IMR-90 (cell line): ENCODE results near the gene PDZD2. TPM values are rescaled to one million over a fixed set of nuclear protein-coding genes. Genes with fewer than 3 reads are reported as not detected.

Experiments
- ATAC-seq: fragments of 200-7000 bp; cut with Tn5 transposase; 2 replicates; pipeline ENCODE4 v1.9.1; 2020; ENCODE audit warnings: low read depth, mild to moderate bottlenecking, moderate library complexity
- BruUV-seq: library from RNA; stranded (reverse); fragments of 400-500 nt; replicated peaks from 2 replicates; lab custom pipeline; 2021; lab: Mats Ljungman, UMichigan
- CTCF ChIA-PET: fragments of 300-600 bp; formaldehyde crosslinking; extraction: SDS; loops from one replicate; lab custom pipeline; 2021; ENCODE audit warnings: antibody characterized with exemption; lab: Yijun Ruan, JAX
- POLR2A ChIA-PET: fragments of 300-600 bp; sonication (Branson Sonifier 250); formaldehyde crosslinking; loops from one replicate; lab custom pipeline; 2022; ENCODE audit warnings: antibody characterized with exemption; ENCODE audit not compliant: unreplicated experiment; lab: Charles Lee
- DNase-seq: peaks from one replicate; pipeline ENCODE4 v3.0.0; 2013
- H2AFZ ChIP-seq: replicated peaks from 2 replicates; pipeline ENCODE3; 2013; ENCODE audit warnings: low read length, mild to moderate bottlenecking; ENCODE audit not compliant: poor library complexity
- H2AK5ac ChIP-seq: 2 replicates; pipeline ENCODE4 v1.6.1; 2013; ENCODE audit warnings: low read depth, low read length, inconsistent platforms
- H2AK9ac ChIP-seq: replicated peaks from 2 replicates; pipeline ENCODE3; 2013; ENCODE audit warnings: mild to moderate bottlenecking, low read depth, low read length, moderate library complexity; ENCODE audit not compliant: poor library complexity
- H2BK120ac ChIP-seq: 2 replicates; pipeline ENCODE4 v1.6.1; 2013; ENCODE audit warnings: low read depth, low read length, inconsistent platforms
- H2BK15ac ChIP-seq: 3 replicates; pipeline ENCODE4 v1.6.1; 2013; ENCODE audit warnings: low read depth, low read length, inconsistent platforms
- H2BK20ac ChIP-seq: 2 replicates; pipeline ENCODE4 v1.6.1; 2013; ENCODE audit warnings: low read depth, mild to moderate bottlenecking, inconsistent platforms, low read length, moderate library complexity
- H2BK5ac ChIP-seq: 2 replicates; pipeline ENCODE4 v1.6.1; 2013; ENCODE audit warnings: mild to moderate bottlenecking, low read depth, low read length, inconsistent platforms; ENCODE audit not compliant: poor library complexity, severe bottlenecking
- H3K14ac ChIP-seq: replicated peaks from 2 replicates; pipeline ENCODE4 v1.6.1; 2013; ENCODE audit warnings: low read depth, low read length, inconsistent platforms
- H3K18ac ChIP-seq: 2 replicates; pipeline ENCODE4 v1.6.1; 2013; ENCODE audit warnings: low read depth, low read length, control low read depth
- H3K23ac ChIP-seq: 2 replicates; pipeline ENCODE4 v1.6.1; 2013; ENCODE audit warnings: low read depth, low read length, inconsistent platforms
- H3K27ac ChIP-seq: 2 replicates; pipeline ENCODE4 v1.5.1; 2013; ENCODE audit warnings: mild to moderate bottlenecking, control low read depth, low read length; ENCODE audit not compliant: insufficient read depth
- H3K27me3 ChIP-seq: 2 replicates; pipeline ENCODE4 v1.6.1; 2013; ENCODE audit warnings: low read length; ENCODE audit not compliant: control insufficient read depth, insufficient read depth
- H3K36me3 ChIP-seq: 2 replicates; pipeline ENCODE4 v1.6.1; 2013; ENCODE audit warnings: low read length, mixed read lengths; ENCODE audit not compliant: control insufficient read depth, insufficient read depth
- H3K4ac ChIP-seq: 2 replicates; pipeline ENCODE4 v1.6.1; 2013; ENCODE audit warnings: low read depth, low read length, inconsistent platforms
- H3K4me1 ChIP-seq: 2 replicates; pipeline ENCODE4 v1.6.1; 2013; ENCODE audit warnings: low read length, mixed read lengths; ENCODE audit not compliant: control insufficient read depth, insufficient read depth
- H3K4me2 ChIP-seq: 2 replicates; pipeline ENCODE4 v1.6.1; 2013; ENCODE audit warnings: low read depth, mild to moderate bottlenecking, control low read depth, low read length, moderate library complexity
- H3K4me3 ChIP-seq: 2 replicates; pipeline ENCODE4 v1.5.1; 2013; ENCODE audit warnings: low read depth, mild to moderate bottlenecking, control low read depth, low read length, moderate library complexity; ENCODE audit not compliant: insufficient read depth
- H3K56ac ChIP-seq: 2 replicates; pipeline ENCODE4 v1.6.1; 2013; ENCODE audit warnings: low read length, inconsistent platforms; ENCODE audit not compliant: insufficient read depth; ENCODE audit errors: extremely low read depth
- H3K79me1 ChIP-seq, 2 experiments: 2 replicates each; pipeline ENCODE4 v1.6.1; 2013; ENCODE audit warnings: low read length in 2 of 2, inconsistent platforms in 1 of 2, low read depth in 1 of 2
- H3K9ac ChIP-seq: 2 replicates; pipeline ENCODE4 v1.6.1; 2013; ENCODE audit warnings: low read depth, low read length, control low read depth
- H3K9me1 ChIP-seq: 2 replicates; pipeline ENCODE4 v1.6.1; 2013; ENCODE audit warnings: low read length, inconsistent platforms; ENCODE audit not compliant: insufficient read depth
- H3K9me3 ChIP-seq: 2 replicates; pipeline ENCODE4 v1.6.1; 2013; ENCODE audit warnings: low read length; ENCODE audit not compliant: control insufficient read depth, insufficient read depth
- H4K20me1 ChIP-seq: 2 replicates; pipeline ENCODE4 v1.6.1; 2013; ENCODE audit warnings: low read length, inconsistent platforms; ENCODE audit not compliant: insufficient read depth
- H4K5ac ChIP-seq: 2 replicates; pipeline ENCODE4 v1.6.1; 2013; ENCODE audit warnings: mild to moderate bottlenecking, low read depth, low read length, control low read depth
- H4K8ac ChIP-seq, 2 experiments: 2 replicates each; pipeline ENCODE4 v1.6.1; 2013; ENCODE audit warnings: low read depth in 2 of 2, low read length in 2 of 2, control low read depth in 1 of 2, inconsistent platforms in 1 of 2
- H4K91ac ChIP-seq: 2 replicates; pipeline ENCODE4 v1.6.1; 2013; ENCODE audit warnings: low read depth, low read length, inconsistent platforms; ENCODE audit not compliant: insufficient read depth
- BHLHE40 ChIP-seq: fragments of 150-350 bp; IDR thresholded peaks from 2 replicates; pipeline ENCODE4 v1.6.1; 2016; ENCODE audit warnings: mild to moderate bottlenecking, low read depth, low read length
- CEBPB ChIP-seq: IDR thresholded peaks from 2 replicates; pipeline ENCODE4 v1.6.1; 2012; ENCODE audit warnings: low read depth, low read length, improper control_type of control experiment
- SMC3 ChIP-seq: fragments of 150-350 bp; IDR thresholded peaks from 2 replicates; pipeline ENCODE4 v1.6.1; 2016; ENCODE audit warnings: low read depth, mild to moderate bottlenecking, antibody characterized with exemption, low read length, moderate library complexity
- WGBS, 2 experiments: methylation state at CpG; one replicate each; pipeline versions ENCODE4 v1.1.5 to v1.1.7; 2013; ENCODE audit warnings: missing lambda C conversion rate in 2 of 2; ENCODE audit not compliant: insufficient read length in 1 of 2; ENCODE audit errors: extremely low coverage in 2 of 2; 5-methylcytosine and 5-hydroxymethylcytosine counted together
- dilution Hi-C: fragments of 300-500 bp; cut with HindIII; formaldehyde crosslinking; loops from one replicate; pipeline ENCODE4 v1.14.3; 2018; ENCODE audit warnings: low sequenced_read_pairs; ENCODE audit not compliant: unreplicated experiment
- in situ Hi-C: fragments of 300-500 bp; cut with MboI; formaldehyde crosslinking; loops from 3 replicates; pipeline ENCODE4 v1.14.3; 2019; ENCODE audit warnings: low sequenced_read_pairs, inconsistent platforms, mixed read lengths
- intact Hi-C: fragments of 100-400 bp; cut with micrococcal nuclease; formaldehyde crosslinking; loops from 2 replicates; pipeline ENCODE4 v1.10.0; 2022
- polyA plus RNA-seq, 3 experiments: library from polyadenylated mRNA; depleted of rRNA; stranded (reverse); fragments of >200 nt; gene quantifications; 2 replicates each; pipeline ENCODE4 v1.2.3, GENCODE V29; 2012; ENCODE audit warnings: low replicate concordance in 1 of 3
- total RNA-seq: library from RNA; depleted of rRNA; stranded (reverse); fragments of >200 nt; gene quantifications from 2 replicates; pipeline ENCODE4 v1.2.3, GENCODE V29; 2012

Gene PDZD2
- total and polyA plus RNA-seq, 2 of the 4 experiments (the other 2 are of a cell fraction): under 0.01 to 0.02 TPM

DNA sequence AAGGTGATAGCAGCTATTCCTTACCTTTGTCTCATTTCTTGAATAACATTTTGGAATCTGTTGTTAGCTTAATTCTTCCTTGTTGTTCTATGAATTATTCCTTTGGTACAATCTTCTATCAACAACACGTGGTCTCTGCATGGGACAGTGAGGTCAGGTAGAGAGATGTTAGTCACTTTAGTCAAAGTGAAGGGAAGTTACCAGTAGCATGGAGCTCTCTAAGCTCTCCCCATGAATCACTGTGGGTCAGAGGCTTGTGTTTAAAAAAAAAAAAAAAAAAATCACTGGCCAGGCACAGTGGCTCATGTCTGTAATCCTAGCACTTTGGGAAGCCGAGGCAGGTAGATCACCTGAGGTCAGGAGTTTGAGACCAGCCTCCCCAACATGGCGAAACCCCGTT, 419.2 kb downstream of the PDZD2 start:
- no peak overlapping the region for H2BK15ac ChIP-seq
- H3K14ac ChIP-seq: no peak overlapping the region
- POLR2A ChIA-PET: no interaction called here
- no CpG with 5 or more reads among the region's 4 CpGs for WGBS, 2 experiments
- ATAC-seq: no peak
- no peak overlapping the region for H3K56ac ChIP-seq
- no TSS peak for BruUV-seq
- H3K9me1 ChIP-seq: no peaks in the 10 kb centered on the region
- H4K8ac ChIP-seq: no peak overlapping the region
- no peak overlapping the region for H3K18ac ChIP-seq
- DNase-seq: no peak
- no peak overlapping the region for H2BK20ac ChIP-seq
- no peak overlapping the region for H3K4me2 ChIP-seq
- in situ Hi-C loops: no loop called here
- H3K27me3 ChIP-seq: peaks cover 24% of the 10 kb centered on the region
- H2AK5ac ChIP-seq: no peak overlapping the region
- H3K9me3 ChIP-seq: no peaks in the 10 kb centered on the region
- H3K4ac ChIP-seq: no peak overlapping the region
- H3K9ac ChIP-seq: no peak overlapping the region
- TF ChIP-seq BHLHE40 (no peak), SMC3 (no peak), CEBPB (no peak)
- H2BK5ac ChIP-seq: no peak overlapping the region
- no peak overlapping the region for H4K91ac ChIP-seq
- H2AFZ ChIP-seq: no peak overlapping the region
- H3K79me1 ChIP-seq: no peaks in the 10 kb centered on the region
- H2AK9ac ChIP-seq: no peak overlapping the region
- intact Hi-C loops: no loop called here
- H3K23ac ChIP-seq: no peak overlapping the region
- H3K4me3 ChIP-seq: no peak overlapping the region
- H2BK120ac ChIP-seq: no peak overlapping the region
- dilution Hi-C loops: loop anchor here (25.0 kb wide), 1 partner anchor 221 kb away; no protein-coding TSS in a partner anchor
- CTCF ChIA-PET: interaction anchor here (0.7 to 1.7 kb wide), 4 partner anchors 19 to 249 kb away, joined by 4 to 5 read pairs (median 4); no protein-coding TSS in a partner anchor
- H3K27ac ChIP-seq: no peak overlapping the region
- no peaks in the 10 kb centered on the region for H4K20me1 ChIP-seq
- no peaks in the 10 kb centered on the region for H3K4me1 ChIP-seq
- no peaks in the 10 kb centered on the region for H3K36me3 ChIP-seq
- H4K5ac ChIP-seq: no peak overlapping the region
